Activated CD4-positive, alpha-beta T cell treated with anti-CD3 and anti-CD28 coated beads, Interleukin-2, amount 50 U/mL, for 16 hours (primary cell): Measurements from ENCODE around the gene MIS18BP1.
"Not testable (repeated sequence)": the region's sequence is repeated elsewhere in the genome, so short reads cannot be mapped to it uniquely, and the experiment has no call there.

ENCODE experiments used
- DNase-seq: peaks from one replicate; pipeline ENCODE4 v3.0.0-alpha.2; 2020

Gene MIS18BP1

DNA sequence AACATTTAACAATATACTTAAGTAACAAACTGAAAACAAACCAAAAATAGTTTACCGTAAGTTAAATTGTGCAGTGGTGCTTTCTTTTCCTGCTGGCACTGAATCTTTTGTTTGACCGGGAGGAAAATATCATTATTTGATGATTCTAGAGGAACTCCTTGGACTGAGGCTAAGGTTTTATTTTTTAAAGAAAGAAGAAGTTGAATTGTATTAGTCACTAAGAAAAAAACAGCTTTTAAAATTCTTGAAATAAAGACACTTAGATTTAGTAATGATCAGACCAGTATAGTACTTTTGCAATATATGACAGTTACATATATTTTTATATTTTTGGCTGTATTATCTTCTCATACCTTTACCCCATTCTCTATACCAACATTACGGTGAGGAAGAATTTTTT is 10.3 kb downstream of the MIS18BP1 start:
- DNase-seq = no peak

DNA sequence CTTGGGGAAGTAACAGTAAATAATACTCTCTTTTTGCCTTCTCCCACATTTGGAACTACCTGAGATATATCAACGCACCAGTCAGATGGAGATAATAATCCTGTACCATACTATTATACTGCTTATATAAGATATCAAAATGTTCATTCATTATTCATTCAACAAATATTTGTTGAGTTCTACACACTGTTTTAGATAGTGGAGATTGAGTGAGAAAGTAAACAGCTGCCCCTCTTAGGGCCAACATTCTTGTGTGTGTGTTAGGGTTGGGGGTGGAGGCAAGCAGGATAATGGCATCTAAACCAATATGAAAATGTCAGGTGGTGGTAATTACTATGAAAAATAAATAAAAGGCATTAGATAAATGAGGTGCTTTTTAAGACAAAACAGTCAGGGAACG is 14.0 kb downstream of the MIS18BP1 start:
- no peak for DNase-seq

DNA sequence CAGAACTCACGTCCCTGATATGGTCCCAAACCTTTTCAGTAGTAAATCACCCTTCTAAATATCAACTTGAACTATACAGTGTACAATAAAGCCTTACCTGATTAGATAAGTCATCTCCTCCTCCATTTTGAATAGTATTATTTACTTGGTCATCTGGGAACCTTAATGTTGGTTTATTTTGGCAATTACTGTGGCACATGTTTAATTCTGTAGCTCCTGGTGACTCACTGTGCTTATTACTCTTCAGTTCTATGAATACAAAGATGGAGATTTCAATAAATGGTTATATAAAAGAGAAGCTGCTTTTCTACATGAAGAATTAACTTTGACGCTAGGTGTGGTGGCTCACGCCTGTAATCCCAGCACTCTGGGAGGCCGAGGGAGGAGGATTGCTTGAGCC is 25.4 kb downstream of the MIS18BP1 start:
- no peak for DNase-seq

GRCh38 chr14:45222485-45223262 is 30.3 kb downstream of the MIS18BP1 start:
- no peak for DNase-seq

DNA sequence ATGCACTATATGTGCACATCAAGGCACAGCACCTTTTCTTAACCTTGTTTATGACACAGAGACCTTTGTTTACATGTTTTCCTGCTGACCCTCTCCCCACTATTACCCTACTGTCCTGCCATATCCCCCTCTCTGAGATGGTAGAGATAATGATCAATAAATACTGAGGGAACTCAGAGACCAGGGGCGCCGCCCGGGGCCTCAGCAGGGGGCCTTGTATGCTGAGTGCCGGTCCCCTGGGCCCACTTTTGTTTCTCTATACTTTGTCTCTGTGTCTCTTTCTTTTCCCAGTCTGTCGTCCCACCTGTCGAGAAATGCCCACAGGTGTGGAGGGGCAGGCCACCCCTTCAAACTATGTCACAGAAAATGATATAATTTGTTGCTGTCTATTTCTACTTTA is 38.7 kb downstream of the MIS18BP1 start:
- not testable (repeated sequence) for DNase-seq

DNA sequence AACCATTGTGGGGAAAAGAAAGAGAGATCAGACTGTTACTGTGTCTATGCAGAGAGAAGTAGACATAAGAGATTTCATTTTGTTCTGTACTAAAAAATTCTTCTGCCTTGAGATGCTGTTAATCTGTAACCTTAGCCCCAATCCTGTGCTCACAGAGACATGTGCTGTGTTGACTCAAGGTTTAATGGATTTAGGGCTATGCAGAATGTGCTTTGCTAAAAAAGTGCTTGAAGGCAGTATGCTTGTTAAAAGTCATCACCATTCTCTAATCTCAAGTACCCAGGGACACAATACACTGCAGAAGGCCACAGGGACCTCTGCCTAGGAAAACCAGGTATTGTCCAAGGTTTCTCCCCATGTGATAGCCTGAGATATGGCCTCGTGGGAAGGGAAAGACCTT is 39.3 kb downstream of the MIS18BP1 start:
- DNase-seq = not testable (repeated sequence)

DNA sequence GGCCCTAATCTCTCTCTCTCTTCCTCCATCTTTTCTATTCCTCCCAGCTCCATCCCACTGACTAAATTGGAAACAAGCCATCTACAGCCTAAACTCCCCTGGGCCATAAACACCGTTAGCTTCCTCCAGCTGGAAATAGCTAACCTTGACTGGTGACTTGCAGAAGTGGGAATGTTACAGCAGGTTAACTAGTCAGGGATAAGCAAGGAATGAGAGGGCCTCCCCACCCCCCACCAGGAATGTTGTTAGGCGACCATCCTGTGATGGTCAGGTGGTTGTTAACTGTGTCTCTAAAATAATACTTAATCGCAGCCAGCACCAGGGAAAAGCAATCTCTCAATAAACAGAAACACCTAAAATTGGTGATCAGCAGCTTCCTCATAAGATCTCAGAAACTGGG is 40.8 kb downstream of the MIS18BP1 start:
- no peak for DNase-seq

DNA sequence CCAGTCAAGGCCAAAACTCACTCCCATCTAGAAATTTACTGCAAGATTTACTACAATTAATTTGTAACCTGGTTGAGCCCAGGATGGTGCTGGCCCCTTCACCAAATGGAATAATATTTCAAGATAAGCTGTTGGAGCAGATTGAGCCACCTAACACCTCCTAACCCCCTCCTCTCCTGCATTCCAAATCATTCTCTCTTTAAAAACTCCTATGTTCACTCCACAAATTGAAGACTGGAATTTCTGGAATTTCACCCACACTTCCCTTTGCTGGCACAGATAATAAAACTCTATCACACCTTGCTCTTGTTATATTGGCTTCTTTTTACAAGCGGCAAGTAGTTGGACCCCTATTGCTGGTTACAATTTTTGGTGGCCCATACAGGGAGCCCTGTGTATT is 41.7 kb downstream of the MIS18BP1 start:
- DNase-seq = no peak

- DNase-seq = no peak
Observed at GRCh38 chr14:45210159-45210558, 42.8 kb downstream of the MIS18BP1 start.

DNA sequence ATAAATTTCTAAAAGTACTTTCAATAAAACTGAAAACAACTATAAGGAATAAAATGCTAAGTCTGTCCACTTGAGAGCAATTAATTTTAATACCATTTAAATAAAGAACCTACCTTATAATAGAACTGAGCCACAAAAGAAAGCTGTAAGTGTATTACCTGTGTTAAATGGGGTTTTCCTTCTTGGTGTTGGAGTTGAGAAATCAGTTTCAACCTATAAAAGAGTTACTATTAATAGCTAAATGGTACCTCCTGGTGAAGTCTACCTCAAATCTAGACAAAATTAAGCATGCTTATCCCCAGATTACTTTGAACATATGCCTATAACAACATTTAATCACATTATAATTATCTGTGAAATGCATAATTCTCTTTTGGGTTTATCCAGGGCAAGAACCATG is 48.8 kb downstream of the MIS18BP1 start:
- no peak for DNase-seq

DNA sequence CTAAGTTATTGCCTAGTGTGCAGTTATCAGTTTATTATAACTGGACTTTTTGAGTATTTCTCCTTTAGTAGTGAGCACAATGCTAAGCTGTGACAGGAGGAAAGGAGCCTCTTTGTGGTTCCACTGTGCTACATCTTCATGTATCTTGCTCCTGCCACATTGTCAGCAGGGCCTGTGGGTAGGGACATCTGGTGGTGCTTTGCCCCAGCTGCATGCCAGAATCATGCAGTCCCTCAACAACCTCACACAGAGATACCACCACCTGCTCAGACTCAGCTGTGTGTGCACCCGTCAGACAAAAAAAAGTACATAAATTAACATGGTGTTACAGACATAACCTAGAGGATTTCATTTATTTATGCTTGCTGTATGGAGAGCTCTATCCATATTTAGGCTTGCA is 51.1 kb downstream of the MIS18BP1 start:
- DNase-seq = peak; percentile 37

GRCh38 chr14:45199230-45199629 is 53.8 kb downstream of the MIS18BP1 start:
- DNase-seq = no peak

DNA sequence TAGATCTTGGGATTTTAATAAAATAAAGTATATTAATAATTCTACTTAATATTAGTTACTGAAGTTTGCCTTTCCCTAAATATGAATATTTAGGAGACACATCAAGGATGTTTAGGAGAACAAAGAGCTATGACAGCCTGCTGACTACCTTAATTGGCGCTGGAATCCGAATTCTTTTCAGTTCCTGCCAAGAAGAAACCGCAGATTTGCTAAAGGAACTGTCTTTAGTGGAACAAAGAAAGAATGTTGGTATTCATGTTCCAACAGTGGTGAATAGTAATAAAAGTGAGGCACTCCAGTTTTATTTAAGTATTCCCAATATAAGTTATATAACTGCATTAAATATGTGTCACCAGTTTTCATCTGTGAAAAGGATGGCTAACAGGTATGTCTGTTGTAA is 54.5 kb downstream of the MIS18BP1 start:
- no peak for DNase-seq

- DNase-seq = no peak
Observed at GRCh38 chr14:45194964-45195363, 58.0 kb downstream of the MIS18BP1 start.

DNA sequence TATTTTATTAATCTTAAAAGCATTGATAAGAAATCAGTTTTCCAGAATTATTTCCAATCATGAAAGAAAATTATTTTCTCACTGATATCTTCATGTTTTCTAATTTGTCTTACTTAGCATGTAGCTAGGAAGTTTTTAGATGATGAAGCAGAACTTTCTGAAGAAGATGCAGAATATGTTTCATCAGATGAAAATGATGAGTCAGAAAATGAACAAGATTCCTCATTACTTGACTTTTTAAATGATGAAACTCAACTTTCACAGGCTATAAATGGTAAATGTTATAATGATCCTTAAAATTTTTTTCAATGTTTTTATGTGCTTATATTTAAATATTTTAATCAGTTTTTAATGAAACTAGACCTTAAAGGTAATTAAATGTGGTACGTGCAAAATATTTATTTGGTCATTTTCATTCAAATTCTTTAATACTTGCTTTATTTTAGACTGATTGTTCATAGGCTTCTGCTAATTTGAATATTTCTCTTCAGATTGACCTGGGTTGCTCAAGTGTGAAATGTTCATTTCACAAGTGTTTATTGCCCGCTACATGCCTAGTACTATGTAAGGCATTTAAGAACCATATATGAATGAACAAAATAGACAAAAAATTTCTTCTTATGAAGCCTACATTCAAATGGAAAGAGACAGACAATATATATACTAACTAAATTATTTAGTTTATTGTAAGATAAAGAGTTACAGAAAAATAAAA is 67.7 kb downstream of the MIS18BP1 start:
- peak; percentile 12 for DNase-seq

DNA sequence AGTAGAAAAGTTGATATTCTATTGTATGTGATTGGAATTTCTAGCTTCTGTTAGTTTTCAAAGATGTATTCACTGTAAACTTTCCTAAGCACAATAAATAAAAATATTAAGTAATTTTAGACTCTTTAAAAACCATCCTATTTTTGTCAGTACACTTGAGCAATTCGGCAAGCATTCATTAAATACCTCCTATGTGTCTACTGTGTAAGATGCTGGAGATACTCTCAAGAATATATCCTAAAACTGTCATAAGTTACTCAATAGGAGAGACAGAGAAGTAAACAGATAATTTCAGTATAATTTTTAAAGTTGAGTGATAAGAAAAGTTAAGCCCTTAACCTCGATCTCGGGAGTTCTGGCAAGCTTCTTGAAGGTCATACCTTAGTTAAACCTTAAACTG is 71.2 kb downstream of the MIS18BP1 start:
- DNase-seq = no peak

GRCh38 chr14:45181329-45181728 is 71.7 kb downstream of the MIS18BP1 start:
- no peak for DNase-seq

GRCh38 chr14:45177076-45177475 is 75.9 kb downstream of the MIS18BP1 start:
- no peak for DNase-seq

- DNase-seq = no peak
Observed at GRCh38 chr14:45169906-45170305, 83.1 kb downstream of the MIS18BP1 start.

DNA sequence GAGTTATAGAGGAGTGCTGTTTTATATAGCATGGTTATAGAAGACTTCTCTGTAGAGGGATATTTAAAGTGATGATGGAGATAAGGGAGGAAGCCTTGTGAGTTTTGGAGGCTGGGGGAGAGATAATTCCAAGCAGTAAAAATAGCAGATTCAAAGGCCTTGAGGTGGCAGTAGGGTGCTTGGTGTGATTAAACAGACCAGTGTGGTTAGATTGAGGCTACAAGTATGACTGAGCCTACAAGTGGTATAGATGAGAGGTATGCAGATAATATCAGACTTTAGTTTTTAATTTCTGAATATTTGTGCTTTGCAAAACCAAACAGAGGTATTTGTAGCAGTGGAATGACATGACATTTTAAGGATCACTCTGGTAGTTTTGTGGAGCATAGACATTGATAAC is 96.9 kb downstream of the MIS18BP1 start:
- peak; percentile 57 for DNase-seq
